Measurements from ENCODE around the gene NR1I2. TPM values are rescaled to one million over a fixed set of nuclear protein-coding genes. Genes with fewer than 3 reads are reported as not detected.

Gene NR1I2
- total and polyA plus RNA-seq, 4 donors, result 3.2 to 121 (median 48.1) TPM

GRCh38 chr3:119741657-119742590 is 40.0 kb upstream of the NR1I2 start:
- no peaks in the 10 kb centered on the region for H3K9me3 ChIP-seq (ENCODE audit: control insufficient read depth in 4 of 4, low read length in 3 of 4)
- H3K36me3 ChIP-seq (ENCODE audit: control insufficient read depth in 4 of 4, insufficient read depth in 3 of 4, low read depth in 1 of 4, low read length in 3 of 4), result no peaks in the 10 kb centered on the region
- peaks cover 0 to 2% (median 0%) of the 10 kb centered on the region in 4 donors for H3K4me1 ChIP-seq (ENCODE audit: control insufficient read depth in 4 of 4, insufficient read depth in 4 of 4, low read length in 3 of 4)
- no peak overlapping the region for H3K9ac ChIP-seq (ENCODE audit: low read depth in 1 of 2, low read length in 2 of 2)
- TF ChIP-seq GABPA (IDR thresholded peaks at IDR 0.05 in 1 of 2, conservative IDR thresholded peaks at IDR 0.05 in 1 of 2) (no peak), CTCF (IDR thresholded peaks at IDR 0.05; ENCODE audit: low read depth, low read length, missing input control) (no peak), ATF3 (IDR thresholded peaks at IDR 0.05) (no peak), JUND (IDR thresholded peaks at IDR 0.05) (no peak), ZBTB33 (IDR thresholded peaks at IDR 0.05) (no peak), EGR1 (IDR thresholded peaks at IDR 0.05; ENCODE audit: low read depth in 2 of 2) (no peak), REST (IDR thresholded peaks at IDR 0.05) (no peak), HNF4G (IDR thresholded peaks at IDR 0.05) (no peak), MAX (IDR thresholded peaks at IDR 0.05) (no peak), RXRA (IDR thresholded peaks at IDR 0.05) (no peak), SP1 (IDR thresholded peaks at IDR 0.05) (no peak), YY1 (IDR thresholded peaks at IDR 0.05) (no peak), RAD21 (IDR thresholded peaks at IDR 0.05) (no peak), HNF4A (conservative IDR thresholded peaks at IDR 0.05) (no peak), NR2F2 (IDR thresholded peaks at IDR 0.05) (no peak), FOXA2 (IDR thresholded peaks at IDR 0.05) (no peak), FOXA1 (IDR thresholded peaks at IDR 0.05) (no peak), TAF1 (conservative IDR thresholded peaks at IDR 0.05) (no peak)
- 88% methylated on average over 5 of the region's 5 CpGs for WGBS
- H3K27ac ChIP-seq (ENCODE audit: low read depth in 1 of 2, low read length in 2 of 2), result no peak overlapping the region
- no peak overlapping the region for H3K4me3 ChIP-seq (ENCODE audit: low read depth in 1 of 3, low read length in 3 of 3)
- no peaks in the 10 kb centered on the region for H3K27me3 ChIP-seq (ENCODE audit: control insufficient read depth in 4 of 4, insufficient read depth in 4 of 4, low read length in 3 of 4)
- no peak for DNase-seq (ENCODE audit: low spot score)

Data from liver (tissue), 9 donors.